DND-41 (cell line): Measurements from ENCODE around the gene ZNF827.

Source experiments
- CTCF ChIP-seq: IDR thresholded peaks from 2 replicates; pipeline ENCODE4 v1.5.1; 2012; ENCODE audit warnings: borderline replicate concordance, low read length, moderate library complexity, mild to moderate bottlenecking; ENCODE audit not compliant: poor library complexity, severe bottlenecking; ENCODE audit errors: extremely low read depth
- EZH2 ChIP-seq: IDR thresholded peaks from 3 replicates; pipeline ENCODE4 v1.6.1; 2012; ENCODE audit warnings: borderline replicate concordance, low read depth, mild to moderate bottlenecking, moderate library complexity, low read length, inconsistent platforms; ENCODE audit not compliant: severe bottlenecking

DNA sequence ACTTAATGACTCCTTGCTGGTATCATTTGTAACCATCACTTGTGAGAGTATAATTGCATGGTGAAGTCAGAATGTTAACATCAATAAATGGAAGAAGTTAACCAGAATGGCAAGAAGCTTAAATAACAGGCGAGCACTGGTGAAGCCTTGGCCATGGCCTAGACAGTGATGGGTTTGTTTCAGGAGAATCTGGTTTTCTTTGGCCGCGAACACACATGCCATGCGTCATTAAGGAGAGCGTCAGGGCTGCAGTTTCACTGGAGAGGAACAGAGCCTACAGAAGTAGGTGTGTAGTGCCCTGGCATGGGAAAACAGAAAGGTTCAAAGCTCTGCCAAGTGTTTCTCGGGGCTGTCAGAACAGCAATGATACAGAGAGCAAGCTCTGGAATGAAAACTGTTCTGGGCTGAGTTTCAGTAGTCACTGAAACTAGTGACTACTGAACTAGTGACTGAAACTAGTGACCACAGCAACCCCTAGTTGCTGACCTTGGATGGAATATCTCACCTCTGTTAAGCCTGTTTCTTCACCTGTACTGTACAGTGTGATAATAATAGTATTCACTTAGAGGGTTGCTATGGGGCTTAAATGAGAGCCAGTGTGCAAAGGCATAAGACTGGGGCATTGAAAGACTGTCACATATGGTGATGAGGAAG lies 164.9 kb downstream of the ZNF827 start:
- TF ChIP-seq CTCF (no peak), EZH2 (no peak)
